Activated naive CD8-positive, alpha-beta T cell treated with anti-CD3 and anti-CD28 coated beads, Interleukin-2, amount 50 U/mL, for 16 hours (primary cell): ENCODE measurements around the gene MLH3.

Experiments used
- DNase-seq: peaks from one replicate; pipeline ENCODE4 v3.0.0-alpha.2; 2020; ENCODE audit warnings: low read depth, low spot score

MLH3 gene

DNA sequence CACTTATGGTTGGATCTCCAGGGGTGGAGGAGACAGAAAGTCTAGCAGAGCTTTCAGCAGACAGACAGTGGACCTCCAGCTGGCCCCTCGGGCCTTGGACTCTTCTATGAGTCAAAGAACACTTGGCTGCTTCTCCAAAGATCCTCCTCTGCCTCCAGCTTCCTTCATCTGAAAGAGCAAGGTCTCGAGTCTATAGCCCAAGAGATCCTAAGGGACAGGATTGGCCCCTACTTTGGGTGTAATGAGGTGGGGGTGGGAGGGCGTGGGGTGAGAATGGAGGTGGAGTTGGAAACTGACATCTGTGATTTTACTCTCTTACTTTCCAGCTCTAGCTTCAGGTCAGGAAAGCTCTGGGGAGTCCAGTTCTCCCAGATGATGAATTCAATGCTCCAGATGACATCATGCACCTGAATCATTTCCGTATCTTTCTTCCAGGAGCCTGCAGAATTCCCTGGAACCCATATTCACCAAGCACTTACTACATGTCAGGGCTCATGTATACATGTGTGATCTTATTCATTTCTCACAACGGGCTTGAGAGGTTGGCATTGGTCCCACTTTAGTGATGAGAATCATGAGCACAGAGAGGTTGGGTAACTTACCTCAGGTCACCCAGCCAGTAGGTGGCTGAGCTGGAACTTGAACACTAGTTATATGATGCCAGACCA is 85.6 kb downstream of the MLH3 start:
- DNase-seq, result no peak

DNA sequence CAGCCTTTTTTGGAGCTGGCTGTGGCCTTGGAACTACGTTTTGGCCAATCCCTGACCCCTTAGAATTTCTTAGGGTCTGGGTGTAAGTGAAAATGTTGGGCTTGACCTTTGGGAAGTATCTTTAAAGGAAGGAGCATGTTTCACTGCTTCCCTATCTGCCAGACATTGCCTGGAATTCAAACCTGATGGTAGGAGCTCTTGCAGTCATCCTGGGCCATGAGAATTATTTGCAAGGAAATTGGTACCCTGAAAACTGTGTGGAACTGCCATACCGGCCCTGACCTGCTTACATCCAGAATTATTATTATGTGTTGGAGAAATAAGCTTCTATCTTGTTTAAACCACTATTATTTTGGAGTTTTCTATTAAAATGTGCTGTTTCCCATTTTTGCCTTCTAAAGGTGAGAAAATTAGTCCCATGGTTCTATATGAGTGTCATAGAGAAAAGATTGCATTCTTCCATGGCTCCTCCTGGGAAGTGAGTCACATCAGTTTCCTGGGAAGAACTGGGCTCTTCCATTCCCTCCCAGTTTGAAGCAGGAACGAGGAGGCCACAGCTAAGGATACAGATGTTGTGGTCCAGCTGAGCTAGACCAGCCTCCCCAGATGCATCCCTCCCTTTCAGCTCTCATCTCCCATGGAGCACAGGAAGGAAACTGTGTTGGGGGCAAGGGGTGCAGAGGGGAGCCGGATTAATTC is 86.3 kb downstream of the MLH3 start:
- DNase-seq, result no peak
